Endothelial cell of umbilical vein (primary cell): ENCODE data around the gene MUCL3. TPM values are rescaled to one million over a fixed set of nuclear protein-coding genes. Genes with fewer than 3 reads are reported as not detected.

ENCODE experiments used
- BruUV-seq: library from RNA; stranded (reverse); fragments of 400-500 nt; replicated peaks from 2 replicates; lab custom pipeline; 2021; lab: Mats Ljungman, UMichigan
- CTCF ChIA-PET: fragments of 300-600, 350-600 bp; sonication (Branson Sonifier 250); formaldehyde crosslinking; loops from one replicate; lab custom pipeline; 2021; ENCODE audit warnings: antibody characterized with exemption, inconsistent platforms; lab: Charles Lee
- POLR2A ChIA-PET: fragments of 300-600, 350-600 bp; sonication (Branson Sonifier 250); formaldehyde crosslinking; loops from one replicate; lab custom pipeline; 2021; ENCODE audit warnings: antibody characterized with exemption, inconsistent platforms; lab: Charles Lee
- DNase-seq: peaks from one replicate; pipeline ENCODE4 v3.0.0-alpha.2; 2011; ENCODE audit warnings: low read depth, low spot score
- FAIRE-seq: peaks from 2 replicates; lab custom pipeline; 2011; peaks lifted over from hg19 to GRCh38; lab: Jason Lieb, UNC
- H2AFZ ChIP-seq: 2 replicates; pipeline ENCODE4 v1.6.0; 2012; ENCODE audit warnings: low read depth, low read length, control low read depth, inconsistent platforms
- H3K27ac ChIP-seq: 2 replicates; pipeline ENCODE4 v1.5.1; 2011; ENCODE audit warnings: low read depth, mild to moderate bottlenecking, control low read depth, low read length, moderate library complexity; ENCODE audit not compliant: insufficient read depth
- H3K27me3 ChIP-seq, 2 experiments: 2 replicates each; pipeline versions ENCODE4 v1.6.0 to v1.6.1; 2011; ENCODE audit warnings: low read length in 2 of 2, mixed read lengths in 1 of 2; ENCODE audit not compliant: control insufficient read depth in 2 of 2, insufficient read depth in 2 of 2
- H3K36me3 ChIP-seq, 2 experiments: 2 replicates in 1 of 2; 3 replicates in 1 of 2; pipeline ENCODE4 v1.5.1; 2011; ENCODE audit warnings: low read length in 2 of 2, mild to moderate bottlenecking in 1 of 2, moderate library complexity in 1 of 2; ENCODE audit not compliant: control insufficient read depth in 2 of 2, insufficient read depth in 2 of 2; ENCODE audit errors: extremely low read depth in 1 of 2
- H3K4me1 ChIP-seq: 3 replicates; pipeline ENCODE4 v1.5.1; 2011; ENCODE audit warnings: mild to moderate bottlenecking, low read length; ENCODE audit not compliant: control insufficient read depth, insufficient read depth; ENCODE audit errors: extremely low read depth
- H3K4me2 ChIP-seq: 2 replicates; pipeline ENCODE4 v1.6.1; 2011; ENCODE audit warnings: low read length, control low read depth, mixed read lengths; ENCODE audit not compliant: insufficient read depth
- H3K4me3 ChIP-seq, 3 experiments: fragments of 200-600 bp in 1 of 3; sonication (generic), shearing (Covaris generic) in 1 of 3; replicated peaks in 1 of 3; 2 replicates each; pipeline ENCODE4 v1.5.1; 2011 to 2016; ENCODE audit warnings: control low read depth in 3 of 3, low read length in 3 of 3, mild to moderate bottlenecking in 2 of 3, inconsistent platforms in 1 of 3, low read depth in 1 of 3, moderate library complexity in 1 of 3; ENCODE audit not compliant: insufficient read depth in 1 of 3
- H3K79me2 ChIP-seq: 2 replicates; pipeline ENCODE4 v1.6.0; 2012; ENCODE audit warnings: low read length, inconsistent platforms; ENCODE audit not compliant: control insufficient read depth, insufficient read depth
- H3K9ac ChIP-seq: replicated peaks from 2 replicates; pipeline ENCODE3; 2011; ENCODE audit warnings: low read length, control low read depth; ENCODE audit not compliant: insufficient read depth; ENCODE audit errors: extremely low read depth
- H3K9me1 ChIP-seq: replicated peaks from 3 replicates; pipeline ENCODE4 v1.6.0; 2011; ENCODE audit warnings: mild to moderate bottlenecking, low read length; ENCODE audit not compliant: control insufficient read depth, insufficient read depth; ENCODE audit errors: extremely low read depth
- H3K9me3 ChIP-seq: replicated peaks from 2 replicates; pipeline ENCODE4 v1.5.1; 2012; ENCODE audit warnings: low read length, inconsistent platforms; ENCODE audit not compliant: control insufficient read depth, insufficient read depth
- H4K20me1 ChIP-seq: replicated peaks from 2 replicates; pipeline ENCODE3; 2011; ENCODE audit warnings: mild to moderate bottlenecking, low read length; ENCODE audit not compliant: control insufficient read depth, insufficient read depth; ENCODE audit errors: extremely low read depth
- GATA2 ChIP-seq: IDR thresholded peaks from 2 replicates; pipeline ENCODE4 v1.7.0; 2011; ENCODE audit warnings: low read depth, mild to moderate bottlenecking, moderate library complexity, mixed read lengths, low read length; ENCODE audit not compliant: insufficient read length, insufficient read depth
- JUN ChIP-seq: IDR thresholded peaks from 2 replicates; pipeline ENCODE4 v1.6.1; 2011; ENCODE audit warnings: borderline replicate concordance, low read depth; ENCODE audit not compliant: insufficient read length, insufficient read depth
- MYC ChIP-seq: IDR thresholded peaks from one replicate; pipeline ENCODE4 v1.6.1; 2011; ENCODE audit warnings: mild to moderate bottlenecking, low read depth, low read length
- POLR2A ChIP-seq: IDR thresholded peaks from 2 replicates; pipeline ENCODE4 v1.6.1; 2012; ENCODE audit warnings: low read depth, mild to moderate bottlenecking, control low read depth, low read length
- dilution Hi-C: fragments of 300-500 bp; cut with MboI; formaldehyde crosslinking; loops from one replicate; pipeline ENCODE4 v1.15.0; 2019; ENCODE audit warnings: low sequenced_read_pairs; ENCODE audit not compliant: extremely low pct_ligation_motif_present
- intact Hi-C: fragments of 100-400 bp; cut with micrococcal nuclease; formaldehyde crosslinking; loops from one replicate; pipeline ENCODE4 v1.10.0; 2022
- polyA plus RNA-seq, 4 experiments: library from polyadenylated mRNA; depleted of rRNA in 3 of 4; stranded (reverse) in 3 of 4; unstranded in 1 of 4; fragments of >200 nt; gene quantifications; 2 replicates each; pipeline versions ENCODE4 v1.2.1 to v1.2.3, GENCODE V29; 2011 to 2012; ENCODE audit warnings: missing spikeins in 1 of 4
- total RNA-seq: library from RNA; stranded (reverse); gene quantifications from 2 replicates; pipeline ENCODE4 v1.2.3, GENCODE V29; 2021
- TF ChIP-seq, protein P1 (sequence below), 2 donors: IDR thresholded peaks; 1 replicate in 1 of 2; 2 replicates in 1 of 2; pipeline ENCODE4 v1.5.1; 2011; ENCODE audit warnings: low read length in 2 of 2, mild to moderate bottlenecking in 2 of 2, moderate library complexity in 2 of 2, control low read depth in 1 of 2, inconsistent platforms in 1 of 2, low read depth in 1 of 2; ENCODE audit not compliant: insufficient read depth in 1 of 2; ENCODE audit errors: extremely low read depth in 1 of 2
- TF ChIP-seq, protein P2 (sequence below): IDR thresholded peaks from 2 replicates; pipeline ENCODE4 v1.6.1; 2011; ENCODE audit not compliant: insufficient read depth, insufficient read length

The MUCL3 gene
- total and polyA plus RNA-seq, 2 donors (not counting 3 experiments of a cell fraction or from before 2014, with no cell fraction given), result not detected

DNA sequence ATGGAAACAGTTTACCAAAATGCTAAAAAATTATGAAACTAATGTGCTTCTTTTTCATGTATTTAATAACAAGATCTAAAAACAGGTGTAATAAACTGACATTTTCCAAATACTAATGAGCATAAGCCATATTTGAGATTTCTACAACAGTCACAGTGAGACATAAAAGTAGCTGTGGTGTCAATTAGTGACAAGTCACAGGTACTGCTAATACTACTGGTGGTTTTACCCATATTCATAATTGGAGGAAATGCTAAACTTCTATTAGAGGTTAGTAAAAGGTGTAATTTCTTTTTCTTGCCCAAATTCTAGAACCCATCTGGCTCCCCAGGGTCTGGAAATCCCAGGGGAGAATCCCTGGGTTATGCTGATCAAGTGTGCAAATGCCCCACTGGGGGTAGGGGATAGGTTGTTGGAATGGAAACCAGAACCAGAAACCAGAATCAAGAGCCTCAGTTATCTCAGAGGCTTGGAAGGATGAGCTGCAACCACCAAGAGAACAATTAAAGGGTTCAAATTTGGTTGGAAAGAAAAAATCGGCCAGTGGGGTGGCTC, 39.8 kb upstream of the MUCL3 start:
- Histone ChIP-seq H3K4me2 (no peak overlapping the region), H2AFZ (no peak overlapping the region), H3K79me2 (no peaks in the 10 kb centered on the region), H3K9me1 (no peaks in the 10 kb centered on the region), H3K27ac (no peak overlapping the region), H3K9me3 (no peaks in the 10 kb centered on the region), H3K36me3 (peaks cover 0 to 3% of the 10 kb centered on the region in 2 experiments), H3K4me3 (no peak overlapping the region), H3K4me1 (no peaks in the 10 kb centered on the region), H4K20me1 (no peaks in the 10 kb centered on the region), H3K27me3 (no peaks in the 10 kb centered on the region), H3K9ac (no peak overlapping the region)
- POLR2A ChIA-PET, result no interaction called here
- dilution Hi-C loops, result no loop called here
- FAIRE-seq (no peak), DNase-seq (no peak)
- intact Hi-C loops, result no loop called here
- TF ChIP-seq GATA2 (no peak), MYC (no peak), JUN (no peak), POLR2A (no peak)
- TF ChIP-seq, protein P1, sequence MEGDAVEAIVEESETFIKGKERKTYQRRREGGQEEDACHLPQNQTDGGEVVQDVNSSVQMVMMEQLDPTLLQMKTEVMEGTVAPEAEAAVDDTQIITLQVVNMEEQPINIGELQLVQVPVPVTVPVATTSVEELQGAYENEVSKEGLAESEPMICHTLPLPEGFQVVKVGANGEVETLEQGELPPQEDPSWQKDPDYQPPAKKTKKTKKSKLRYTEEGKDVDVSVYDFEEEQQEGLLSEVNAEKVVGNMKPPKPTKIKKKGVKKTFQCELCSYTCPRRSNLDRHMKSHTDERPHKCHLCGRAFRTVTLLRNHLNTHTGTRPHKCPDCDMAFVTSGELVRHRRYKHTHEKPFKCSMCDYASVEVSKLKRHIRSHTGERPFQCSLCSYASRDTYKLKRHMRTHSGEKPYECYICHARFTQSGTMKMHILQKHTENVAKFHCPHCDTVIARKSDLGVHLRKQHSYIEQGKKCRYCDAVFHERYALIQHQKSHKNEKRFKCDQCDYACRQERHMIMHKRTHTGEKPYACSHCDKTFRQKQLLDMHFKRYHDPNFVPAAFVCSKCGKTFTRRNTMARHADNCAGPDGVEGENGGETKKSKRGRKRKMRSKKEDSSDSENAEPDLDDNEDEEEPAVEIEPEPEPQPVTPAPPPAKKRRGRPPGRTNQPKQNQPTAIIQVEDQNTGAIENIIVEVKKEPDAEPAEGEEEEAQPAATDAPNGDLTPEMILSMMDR (IDR thresholded peaks at IDR 0.05; ENCODE audit: extremely low read depth in 1 of 2, insufficient read depth in 1 of 2, low read depth in 1 of 2, low read length in 2 of 2), result no peak
- TF ChIP-seq, protein P2, sequence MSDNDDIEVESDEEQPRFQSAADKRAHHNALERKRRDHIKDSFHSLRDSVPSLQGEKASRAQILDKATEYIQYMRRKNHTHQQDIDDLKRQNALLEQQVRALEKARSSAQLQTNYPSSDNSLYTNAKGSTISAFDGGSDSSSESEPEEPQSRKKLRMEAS, result no peak
- BruUV-seq, result no TSS peak
- CTCF ChIA-PET, result no interaction called here
